Activated effector memory CD4-positive, alpha-beta T cell treated with anti-CD3 and anti-CD28 coated beads, Interleukin-2, amount 50 U/mL, for 16 hours (primary cell): ENCODE data around the gene PAX5.
"Not testable (repeated sequence)": the region's sequence is repeated elsewhere in the genome, so short reads cannot be mapped to it uniquely, and the experiment has no call there.

ENCODE experiments used
- DNase-seq: peaks from one replicate; pipeline ENCODE4 v3.0.0-alpha.2; 2020

PAX5 gene

GRCh38 chr9:36871606-36872005, 162.5 kb downstream of the PAX5 start:
- no peak for DNase-seq

- DNase-seq = no peak
Measured at GRCh38 chr9:36870960-36871359, 163.1 kb downstream of the PAX5 start.

GRCh38 chr9:36869605-36870004, 164.5 kb downstream of the PAX5 start:
- not testable (repeated sequence) for DNase-seq

DNA sequence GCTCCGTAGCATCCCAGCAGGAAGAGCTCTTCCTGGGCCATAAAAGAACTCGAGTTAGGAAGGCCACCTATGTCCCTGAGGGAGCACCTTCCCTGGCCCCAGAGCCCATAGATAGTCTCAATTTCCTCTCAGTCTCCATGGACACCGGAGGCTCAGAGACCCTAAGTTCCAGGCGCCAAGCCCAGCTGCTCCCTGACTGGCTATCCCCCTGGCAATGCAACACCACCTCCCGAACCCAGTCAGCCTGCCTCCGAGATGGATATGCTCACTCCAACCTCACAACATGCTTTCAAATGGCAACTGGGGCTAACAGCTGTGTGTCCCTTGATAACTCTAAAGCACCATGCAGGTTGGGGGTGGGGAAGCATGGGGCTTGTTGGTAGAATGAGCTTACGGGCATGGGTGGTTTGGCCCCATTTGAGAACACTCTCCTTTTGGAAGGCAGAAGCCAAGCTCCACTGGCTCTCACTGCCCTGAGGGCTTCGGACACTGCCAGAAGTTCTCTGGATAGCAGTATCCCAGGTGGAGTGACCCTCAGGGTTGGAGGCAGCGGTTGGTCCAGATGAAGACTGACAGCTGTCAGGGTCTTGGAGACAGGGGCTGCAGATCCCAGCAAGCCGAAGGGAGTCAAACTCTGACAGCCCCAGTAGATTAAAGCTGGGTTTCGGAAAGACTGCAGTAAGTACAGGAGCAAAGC, 165.3 kb downstream of the PAX5 start:
- DNase-seq = no peak

- DNase-seq = no peak
Measured at GRCh38 chr9:36867672-36868471, 166.2 kb downstream of the PAX5 start.

DNA sequence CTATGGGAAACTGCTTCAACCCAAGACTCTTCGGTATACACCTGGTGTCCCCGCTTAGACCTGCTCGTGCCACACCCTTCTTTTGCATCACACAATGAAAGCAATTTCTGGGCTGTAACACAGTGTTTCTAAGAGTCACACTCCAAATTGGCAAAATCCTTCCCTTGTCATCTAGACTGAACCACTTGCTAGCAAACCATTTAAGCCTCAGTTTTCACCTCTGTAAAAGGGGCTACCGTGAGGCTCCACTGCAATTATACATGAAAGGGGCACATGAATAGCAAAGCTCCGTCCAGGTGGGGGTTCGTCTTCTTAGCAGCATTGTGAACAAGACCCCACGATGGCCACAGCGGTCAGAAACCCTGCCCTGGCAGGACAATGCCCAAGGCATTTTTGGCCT, 166.8 kb downstream of the PAX5 start:
- no peak for DNase-seq

- no peak for DNase-seq
Measured at GRCh38 chr9:36866840-36867239, 167.2 kb downstream of the PAX5 start.

- no peak for DNase-seq
Measured at GRCh38 chr9:36865731-36866635, 168.1 kb downstream of the PAX5 start.

- DNase-seq = no peak
Measured at GRCh38 chr9:36864491-36865410, 169.3 kb downstream of the PAX5 start.

DNA sequence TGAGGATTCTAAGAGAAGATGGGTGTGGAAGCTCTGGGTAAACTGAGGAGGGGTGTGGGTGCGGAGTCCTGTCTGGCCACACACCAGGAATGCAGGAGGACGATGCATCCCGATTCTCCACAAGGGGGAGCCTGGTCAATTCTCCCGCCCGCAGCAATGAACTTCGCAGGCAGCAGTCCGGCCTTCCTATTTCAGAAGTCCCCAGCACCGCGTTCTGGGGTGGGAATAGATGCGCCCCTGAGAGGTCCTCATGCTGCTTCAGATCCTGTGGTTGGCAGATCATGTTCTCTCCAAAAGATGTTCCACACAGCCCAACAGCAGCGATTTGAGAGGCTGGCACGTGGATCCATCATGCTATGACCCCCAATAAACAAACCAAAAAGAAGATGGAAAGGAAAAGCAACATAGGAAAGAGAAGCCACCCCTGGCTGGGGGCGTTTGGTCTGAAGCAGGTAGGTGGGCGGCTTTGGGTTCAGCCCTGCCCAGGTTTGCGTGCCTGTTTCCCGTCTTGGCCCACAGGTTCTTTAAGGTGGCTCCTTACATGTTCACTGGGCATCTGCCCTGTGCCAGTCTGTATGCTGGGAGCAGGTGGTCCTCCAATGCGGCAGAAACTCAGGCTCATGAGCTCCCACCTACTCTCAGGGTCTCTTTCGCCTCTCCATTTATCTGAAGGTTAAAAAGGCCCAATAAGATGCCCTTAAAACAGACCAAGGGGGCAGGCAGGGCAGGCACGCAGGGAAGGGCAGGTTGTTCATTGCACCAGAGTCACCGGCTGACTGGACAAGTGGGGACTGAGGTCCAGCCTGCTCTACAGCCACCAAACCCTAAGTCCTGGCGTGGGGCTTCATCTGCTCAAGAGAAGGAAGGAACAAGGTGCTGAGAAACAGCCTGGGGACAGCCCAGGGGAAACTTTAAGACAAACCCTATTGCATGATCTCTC, 171.6 kb downstream of the PAX5 start:
- DNase-seq = no peak

GRCh38 chr9:36861528-36862205, 172.4 kb downstream of the PAX5 start:
- DNase-seq = no peak

GRCh38 chr9:36858805-36859375, 175.2 kb downstream of the PAX5 start:
- no peak for DNase-seq

GRCh38 chr9:36855448-36856315, 178.4 kb downstream of the PAX5 start:
- DNase-seq = no peak

- no peak for DNase-seq
Measured at GRCh38 chr9:36854751-36855150, 179.3 kb downstream of the PAX5 start.

DNA sequence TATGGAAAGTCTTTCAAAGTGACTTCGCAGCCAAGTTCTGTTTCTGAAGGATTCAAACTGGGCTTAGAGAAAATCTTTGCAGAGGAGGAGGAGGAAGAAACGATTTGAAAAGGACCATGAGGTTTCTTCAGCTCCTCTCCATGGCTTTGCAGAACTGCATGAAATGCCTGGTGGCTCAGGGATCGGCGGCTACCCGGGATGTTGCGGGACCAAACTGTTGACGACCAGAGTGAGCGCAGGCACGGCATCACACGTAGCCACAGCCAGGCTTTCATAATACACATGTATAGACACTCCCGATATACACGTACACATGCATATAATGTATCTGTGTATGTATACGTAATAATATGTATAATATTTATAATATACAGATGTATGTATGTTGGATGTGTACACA, 180.0 kb downstream of the PAX5 start:
- no peak for DNase-seq

DNA sequence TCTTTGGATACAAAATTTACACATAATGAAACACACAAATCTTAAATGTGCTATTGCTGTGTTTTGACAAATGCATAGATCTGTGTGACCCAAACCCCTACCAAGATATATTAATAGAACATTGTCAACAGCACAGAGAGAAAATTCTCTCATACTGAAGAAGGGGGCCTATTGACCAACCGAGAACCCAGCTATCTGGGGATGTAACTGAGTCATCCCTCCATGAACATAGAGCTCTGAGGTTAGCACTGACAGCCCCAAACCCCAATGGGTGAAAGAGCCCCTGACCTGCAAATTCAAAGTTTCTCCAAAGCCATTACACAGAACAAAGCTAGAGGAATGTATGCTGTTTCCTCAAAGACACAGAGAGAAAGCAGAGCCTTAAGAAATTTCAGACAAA, 180.8 kb downstream of the PAX5 start:
- no peak for DNase-seq

- DNase-seq = no peak
Measured at GRCh38 chr9:36849943-36850342, 184.1 kb downstream of the PAX5 start.

- DNase-seq = no peak
Measured at GRCh38 chr9:36848946-36849345, 185.1 kb downstream of the PAX5 start.
